ENCODE results near the gene NFATC4.

NFATC4 gene

DNA sequence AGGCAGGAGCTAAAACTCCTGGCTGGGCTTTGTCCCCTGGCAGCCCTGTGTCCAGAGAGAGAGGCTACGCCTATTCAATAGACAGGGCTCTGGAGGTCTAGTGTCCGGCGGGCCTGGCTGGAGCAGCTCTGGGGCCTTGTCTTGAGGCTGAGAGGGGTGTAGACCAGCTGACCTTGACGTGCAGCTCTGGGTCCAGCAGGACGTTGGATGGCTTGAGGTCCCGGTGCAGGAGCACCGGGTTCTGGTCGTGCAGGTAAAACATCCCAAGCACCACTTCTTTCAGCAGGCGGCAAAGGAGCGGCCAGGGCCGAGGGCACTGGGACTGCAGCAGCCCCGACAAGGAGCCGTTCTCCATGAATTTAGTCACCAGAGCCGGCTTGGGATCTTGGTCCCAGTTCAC lies 29.1 kb upstream of the NFATC4 start:
- ATAC-seq (ENCODE audit: insufficient read depth, low read depth), result no peak
- 0 out of 2 replicates have a peak, but pooled peaks cover 3% of the 10 kb centered on the region for H4K20me1 ChIP-seq (ENCODE audit: insufficient read depth, low read length)
- no peak overlapping the region for H3K27ac ChIP-seq (ENCODE audit: low read length)
- no peaks in the 10 kb centered on the region for H3K9me3 ChIP-seq (ENCODE audit: insufficient read depth, low read length, severe bottlenecking)
- H3K4me1 ChIP-seq (ENCODE audit: insufficient read depth, low read length), result peaks cover 3% of the 10 kb centered on the region
- H3K27me3 ChIP-seq (ENCODE audit: insufficient read depth, low read length, poor library complexity), result peaks cover 21% of the 10 kb centered on the region
- H3K4me2 ChIP-seq (ENCODE audit: insufficient read depth, low read length), result no peak overlapping the region
- H3K4me3 ChIP-seq (ENCODE audit: low read depth in 1 of 2, low read length in 2 of 2), result no peak overlapping the region
- no peak overlapping the region for H3K9ac ChIP-seq (ENCODE audit: low read depth, low read length)
- TF ChIP-seq, protein P1, sequence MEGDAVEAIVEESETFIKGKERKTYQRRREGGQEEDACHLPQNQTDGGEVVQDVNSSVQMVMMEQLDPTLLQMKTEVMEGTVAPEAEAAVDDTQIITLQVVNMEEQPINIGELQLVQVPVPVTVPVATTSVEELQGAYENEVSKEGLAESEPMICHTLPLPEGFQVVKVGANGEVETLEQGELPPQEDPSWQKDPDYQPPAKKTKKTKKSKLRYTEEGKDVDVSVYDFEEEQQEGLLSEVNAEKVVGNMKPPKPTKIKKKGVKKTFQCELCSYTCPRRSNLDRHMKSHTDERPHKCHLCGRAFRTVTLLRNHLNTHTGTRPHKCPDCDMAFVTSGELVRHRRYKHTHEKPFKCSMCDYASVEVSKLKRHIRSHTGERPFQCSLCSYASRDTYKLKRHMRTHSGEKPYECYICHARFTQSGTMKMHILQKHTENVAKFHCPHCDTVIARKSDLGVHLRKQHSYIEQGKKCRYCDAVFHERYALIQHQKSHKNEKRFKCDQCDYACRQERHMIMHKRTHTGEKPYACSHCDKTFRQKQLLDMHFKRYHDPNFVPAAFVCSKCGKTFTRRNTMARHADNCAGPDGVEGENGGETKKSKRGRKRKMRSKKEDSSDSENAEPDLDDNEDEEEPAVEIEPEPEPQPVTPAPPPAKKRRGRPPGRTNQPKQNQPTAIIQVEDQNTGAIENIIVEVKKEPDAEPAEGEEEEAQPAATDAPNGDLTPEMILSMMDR (IDR thresholded peaks at IDR 0.05; ENCODE audit: borderline replicate concordance, extremely low read depth, low read length, poor library complexity, severe bottlenecking), result no peak
- no peak for TF ChIP-seq EZH2 (IDR thresholded peaks at IDR 0.05; ENCODE audit: borderline replicate concordance, low read depth, low read length, severe bottlenecking)
- no peak overlapping the region for H2AFZ ChIP-seq (ENCODE audit: low read depth, low read length)
- no peaks in the 10 kb centered on the region for H3K36me3 ChIP-seq (ENCODE audit: insufficient read depth, low read length)
- no peaks in the 10 kb centered on the region for H3K79me2 ChIP-seq (ENCODE audit: insufficient read depth, low read length)
- no peak for DNase-seq

DNA sequence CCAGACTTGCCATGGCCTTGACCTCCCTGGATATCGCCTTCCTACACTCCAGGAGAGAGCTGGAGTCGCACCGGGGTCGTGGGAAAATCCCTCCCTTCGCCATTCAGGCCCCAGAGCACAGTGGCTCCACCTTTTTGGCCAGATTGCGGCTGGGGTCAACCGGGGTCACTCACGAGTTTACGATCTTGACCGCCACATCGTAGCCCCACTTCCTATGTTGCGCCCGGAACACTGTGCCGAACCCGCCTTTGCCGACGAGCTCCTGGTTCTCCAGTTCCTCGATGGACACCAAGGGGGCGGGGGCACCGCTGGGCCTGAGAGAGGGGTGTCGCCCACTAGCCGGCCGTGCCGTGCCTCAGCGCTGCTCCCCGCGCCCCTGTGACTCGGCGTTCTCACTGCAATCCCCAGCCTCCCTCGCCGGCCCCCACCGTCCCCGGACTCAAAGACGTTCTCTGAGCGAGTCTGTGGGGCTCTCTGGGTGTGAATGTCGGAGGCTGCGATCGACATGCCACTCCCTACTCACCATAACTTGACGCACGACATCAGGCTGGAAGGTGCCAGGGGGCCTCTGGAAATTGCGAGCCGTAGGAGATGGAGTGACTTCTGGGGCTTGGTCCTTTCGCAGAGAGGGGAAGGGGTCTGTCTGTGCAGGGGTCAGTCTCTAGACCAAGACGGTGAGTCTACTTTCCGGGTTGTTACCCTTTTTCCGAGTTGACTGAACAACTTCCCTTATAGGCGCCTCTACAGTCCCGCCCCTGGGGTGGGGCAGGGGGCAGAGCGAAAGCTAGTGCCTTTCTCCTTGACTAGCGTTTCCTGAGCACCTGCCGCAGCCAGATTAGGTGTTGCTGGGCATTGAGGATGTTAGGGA lies 28.5 kb upstream of the NFATC4 start, which contains the start of gene RIPK3:
Gene RIPK3, minus strand, starts transcription at position 708 of the 868 bp plus-strand sequence. Its CDS starts 165 bp downstream, at position 543.
- Histone ChIP-seq H3K79me2 (ENCODE audit: insufficient read depth, low read length) (no peaks in the 10 kb centered on the region), H3K27ac (ENCODE audit: low read length) (no peak within 1 kb of the TSS), H2AFZ (ENCODE audit: low read depth, low read length) (no peak within 1 kb of the TSS), H3K4me3 (ENCODE audit: low read depth in 1 of 2, low read length in 2 of 2) (no peak within 1 kb of the TSS), H3K4me2 (ENCODE audit: insufficient read depth, low read length) (no peak within 1 kb of the TSS), H3K27me3 (ENCODE audit: insufficient read depth, low read length, poor library complexity) (peaks cover 21% of the 10 kb centered on the region), H3K4me1 (ENCODE audit: insufficient read depth, low read length) (no peaks in the 10 kb centered on the region), H3K9me3 (ENCODE audit: insufficient read depth, low read length, severe bottlenecking) (no peaks in the 10 kb centered on the region), H3K36me3 (ENCODE audit: insufficient read depth, low read length) (no peaks in the 10 kb centered on the region), H4K20me1 (ENCODE audit: insufficient read depth, low read length) (0 out of 2 replicates have a peak, but pooled peaks cover 3% of the 10 kb centered on the region), H3K9ac (ENCODE audit: low read depth, low read length) (no peak within 1 kb of the TSS)
- TF ChIP-seq, protein P1 (IDR thresholded peaks at IDR 0.05; ENCODE audit: borderline replicate concordance, extremely low read depth, low read length, poor library complexity, severe bottlenecking), result no peak
- TF ChIP-seq EZH2 (IDR thresholded peaks at IDR 0.05; ENCODE audit: borderline replicate concordance, low read depth, low read length, severe bottlenecking), result no peak
- DNase-seq (no peak), ATAC-seq (ENCODE audit: insufficient read depth, low read depth) (no peak)

DNA sequence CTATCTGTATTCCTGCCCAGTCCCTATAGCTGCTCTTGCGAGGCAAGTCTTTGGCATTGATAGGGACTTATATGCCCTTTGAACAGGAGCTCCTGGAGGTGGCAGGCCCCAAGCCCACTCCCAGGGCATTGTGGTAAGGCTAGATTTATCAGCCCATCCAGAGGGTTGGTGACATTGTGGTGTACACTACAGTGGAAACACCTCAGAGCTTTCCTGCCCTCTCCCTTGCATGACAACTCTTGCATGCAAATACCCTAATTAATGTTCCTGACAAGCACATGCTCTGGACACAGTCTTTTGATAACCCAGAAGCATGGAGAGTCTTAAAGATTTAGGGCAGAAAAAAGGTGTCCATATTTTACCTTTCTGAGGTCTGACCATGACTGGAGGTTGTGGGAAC lies 27.4 kb upstream of the NFATC4 start:
- Histone ChIP-seq H3K4me2 (ENCODE audit: insufficient read depth, low read length) (no peak overlapping the region), H3K9ac (ENCODE audit: low read depth, low read length) (no peak overlapping the region), H3K36me3 (ENCODE audit: insufficient read depth, low read length) (no peaks in the 10 kb centered on the region), H3K9me3 (ENCODE audit: insufficient read depth, low read length, severe bottlenecking) (no peaks in the 10 kb centered on the region), H3K4me1 (ENCODE audit: insufficient read depth, low read length) (no peaks in the 10 kb centered on the region), H3K79me2 (ENCODE audit: insufficient read depth, low read length) (no peaks in the 10 kb centered on the region), H2AFZ (ENCODE audit: low read depth, low read length) (no peak overlapping the region), H3K27me3 (ENCODE audit: insufficient read depth, low read length, poor library complexity) (peaks cover 21% of the 10 kb centered on the region), H4K20me1 (ENCODE audit: insufficient read depth, low read length) (no peaks in the 10 kb centered on the region), H3K27ac (ENCODE audit: low read length) (no peak overlapping the region), H3K4me3 (ENCODE audit: low read depth in 1 of 2, low read length in 2 of 2) (no peak overlapping the region)
- no peak for ATAC-seq (ENCODE audit: insufficient read depth, low read depth)
- DNase-seq, result no peak
- no peak for TF ChIP-seq EZH2 (IDR thresholded peaks at IDR 0.05; ENCODE audit: borderline replicate concordance, low read depth, low read length, severe bottlenecking)
- TF ChIP-seq, protein P1 (IDR thresholded peaks at IDR 0.05; ENCODE audit: borderline replicate concordance, extremely low read depth, low read length, poor library complexity, severe bottlenecking), result no peak

Data from DND-41 (cell line).